Fibroblast of lung (primary cell): Measurements from ENCODE around the gene TAC3. TPM values are rescaled to one million over a fixed set of nuclear protein-coding genes. Genes with fewer than 3 reads are reported as not detected.

Source experiments
- DNase-seq, 2 donors: peaks; one replicate each; pipeline versions ENCODE4 v3.0.0 to v3.0.0-alpha.2; 2010; ENCODE audit warnings: low read depth in 2 of 2
- H2AFZ ChIP-seq: 2 replicates; pipeline ENCODE4 v1.5.1; 2012; ENCODE audit warnings: low read length, control low read depth, inconsistent platforms
- H3K27ac ChIP-seq: 2 replicates; pipeline ENCODE4 v1.5.1; 2011; ENCODE audit warnings: low read length, control low read depth; ENCODE audit not compliant: insufficient read depth
- H3K27me3 ChIP-seq: 2 replicates; pipeline ENCODE4 v1.5.1; 2011; ENCODE audit warnings: mild to moderate bottlenecking, low read length; ENCODE audit not compliant: control insufficient read depth, insufficient read depth
- H3K36me3 ChIP-seq: 2 replicates; pipeline ENCODE4 v1.5.1; 2011; ENCODE audit warnings: low read length; ENCODE audit not compliant: control insufficient read depth, insufficient read depth
- H3K4me1 ChIP-seq: 2 replicates; pipeline ENCODE4 v1.5.1; 2011; ENCODE audit warnings: low read length; ENCODE audit not compliant: control insufficient read depth, insufficient read depth; ENCODE audit errors: extremely low read depth
- H3K4me2 ChIP-seq: 2 replicates; pipeline ENCODE4 v1.5.1; 2011; ENCODE audit warnings: low read length, control low read depth; ENCODE audit not compliant: insufficient read depth; ENCODE audit errors: extremely low read depth
- H3K4me3 ChIP-seq, 4 experiments: fragments of 200-600 bp in 1 of 4; sonication (generic) in 1 of 4; replicated peaks in 1 of 4; 2 replicates each; pipeline ENCODE4 v1.5.1; 2011 to 2016; ENCODE audit warnings: low read length in 4 of 4, low read depth in 3 of 4, mild to moderate bottlenecking in 3 of 4, control low read depth in 2 of 4, inconsistent platforms in 1 of 4, mixed read lengths in 1 of 4; ENCODE audit not compliant: insufficient read depth in 1 of 4; ENCODE audit errors: control extremely low read depth in 1 of 4
- H3K79me2 ChIP-seq: 2 replicates; pipeline ENCODE4 v1.5.1; 2012; ENCODE audit warnings: mild to moderate bottlenecking, low read length, inconsistent platforms; ENCODE audit not compliant: control insufficient read depth, insufficient read depth
- H3K9ac ChIP-seq: 2 replicates; pipeline ENCODE4 v1.5.1; 2011; ENCODE audit warnings: mild to moderate bottlenecking, low read length, control low read depth; ENCODE audit not compliant: insufficient read depth
- H3K9me3 ChIP-seq: 2 replicates; pipeline ENCODE4 v1.5.1; 2012; ENCODE audit warnings: low read depth, low read length; ENCODE audit not compliant: control insufficient read depth, insufficient read depth
- H4K20me1 ChIP-seq: 2 replicates; pipeline ENCODE4 v1.5.1; 2011; ENCODE audit warnings: low read length; ENCODE audit not compliant: control insufficient read depth, insufficient read depth; ENCODE audit errors: extremely low read depth
- EZH2 ChIP-seq: IDR thresholded peaks from 2 replicates; pipeline ENCODE4 v1.5.1; 2012; ENCODE audit warnings: low read length, control low read depth, mild to moderate bottlenecking; ENCODE audit errors: missing control alignments
- polyA plus RNA-seq, 2 donors: library from polyadenylated mRNA; depleted of rRNA in 1 of 2; stranded (reverse) in 1 of 2; unstranded in 1 of 2; fragments of >200 nt; gene quantifications; 2 replicates each; pipeline ENCODE4 v1.2.1, GENCODE V29; 2011 to 2012; ENCODE audit warnings: missing spikeins in 1 of 2
- total RNA-seq: library from RNA; depleted of rRNA; stranded (reverse); fragments of >200 nt; gene quantifications from 2 replicates; pipeline ENCODE4 v1.2.1, GENCODE V29; 2014
- TF ChIP-seq, protein P1 (sequence below), 2 donors: IDR thresholded peaks in 1 of 2; conservative IDR thresholded peaks in 1 of 2; 1 replicate in 1 of 2; 2 replicates in 1 of 2; pipeline ENCODE4 v1.5.1; 2011 to 2012; ENCODE audit warnings: low read length in 2 of 2, control low read depth in 1 of 2, inconsistent platforms in 1 of 2, low read depth in 1 of 2, mild to moderate bottlenecking in 1 of 2

Gene TAC3
- total and polyA plus RNA-seq, 2 donors (not counting 1 experiment from before 2014, with no cell fraction given): 0.17 to 0.36 TPM

DNA sequence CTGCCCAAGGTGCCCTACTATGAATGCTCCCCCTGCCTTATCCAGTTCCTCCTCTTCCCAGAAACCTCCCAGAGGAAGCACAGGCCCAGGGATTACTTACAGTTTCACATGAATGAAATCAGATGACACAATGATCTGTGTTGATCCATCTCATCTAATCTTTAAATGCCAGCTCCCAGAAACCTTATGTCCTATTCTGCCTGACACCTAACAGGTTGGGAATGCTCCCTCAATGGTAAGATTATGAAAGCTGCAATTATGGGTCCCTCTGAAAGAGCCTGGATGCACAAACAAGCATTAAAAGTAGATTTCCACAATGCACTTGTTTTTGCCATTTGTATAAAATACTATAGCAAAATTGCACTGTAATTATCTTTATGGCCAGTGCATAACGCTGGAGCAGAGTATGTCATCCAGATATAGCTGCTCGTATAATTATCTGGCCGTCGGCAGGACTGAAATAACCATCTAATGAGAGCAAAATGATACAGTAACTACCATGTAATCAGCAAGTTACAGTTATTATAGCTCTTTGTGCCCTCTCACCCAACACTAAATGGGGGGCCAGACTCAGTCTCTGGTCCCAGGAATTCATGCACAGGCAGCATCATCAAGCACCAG is 5.6 kb downstream of the TAC3 start:
- no peak overlapping the region for H2AFZ ChIP-seq
- H3K4me2 ChIP-seq: no peak overlapping the region

GRCh38 chr12:57009949-57010626 is 6.2 kb downstream of the TAC3 start:
- TF ChIP-seq, protein P1, sequence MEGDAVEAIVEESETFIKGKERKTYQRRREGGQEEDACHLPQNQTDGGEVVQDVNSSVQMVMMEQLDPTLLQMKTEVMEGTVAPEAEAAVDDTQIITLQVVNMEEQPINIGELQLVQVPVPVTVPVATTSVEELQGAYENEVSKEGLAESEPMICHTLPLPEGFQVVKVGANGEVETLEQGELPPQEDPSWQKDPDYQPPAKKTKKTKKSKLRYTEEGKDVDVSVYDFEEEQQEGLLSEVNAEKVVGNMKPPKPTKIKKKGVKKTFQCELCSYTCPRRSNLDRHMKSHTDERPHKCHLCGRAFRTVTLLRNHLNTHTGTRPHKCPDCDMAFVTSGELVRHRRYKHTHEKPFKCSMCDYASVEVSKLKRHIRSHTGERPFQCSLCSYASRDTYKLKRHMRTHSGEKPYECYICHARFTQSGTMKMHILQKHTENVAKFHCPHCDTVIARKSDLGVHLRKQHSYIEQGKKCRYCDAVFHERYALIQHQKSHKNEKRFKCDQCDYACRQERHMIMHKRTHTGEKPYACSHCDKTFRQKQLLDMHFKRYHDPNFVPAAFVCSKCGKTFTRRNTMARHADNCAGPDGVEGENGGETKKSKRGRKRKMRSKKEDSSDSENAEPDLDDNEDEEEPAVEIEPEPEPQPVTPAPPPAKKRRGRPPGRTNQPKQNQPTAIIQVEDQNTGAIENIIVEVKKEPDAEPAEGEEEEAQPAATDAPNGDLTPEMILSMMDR (conservative IDR thresholded peaks at IDR 0.05 in 1 of 2, IDR thresholded peaks at IDR 0.05 in 1 of 2; ENCODE audit: low read depth in 1 of 2, low read length in 2 of 2): no peak
- no peak for TF ChIP-seq EZH2
- Histone ChIP-seq H3K9ac (no peak overlapping the region), H3K36me3 (no peaks in the 10 kb centered on the region), H3K4me2 (no peak overlapping the region), H4K20me1 (no peaks in the 10 kb centered on the region), H3K79me2 (peaks cover 9% of the 10 kb centered on the region), H3K4me1 (peaks cover 7% of the 10 kb centered on the region), H3K27ac (no peak overlapping the region), H2AFZ (no peak overlapping the region), H3K9me3 (no peaks in the 10 kb centered on the region), H3K27me3 (peaks cover 28% of the 10 kb centered on the region), H3K4me3 (no peak overlapping the region)
- no peak for DNase-seq

More for the DNA sequence above, 5.6 kb downstream of the TAC3 start:
- H3K9ac ChIP-seq: no peak overlapping the region
- H3K36me3 ChIP-seq: no peaks in the 10 kb centered on the region
- H3K4me3 ChIP-seq: no peak overlapping the region
- H3K27ac ChIP-seq: no peak overlapping the region
- DNase-seq: no peak
- no peaks in the 10 kb centered on the region for H4K20me1 ChIP-seq
- no peaks in the 10 kb centered on the region for H3K9me3 ChIP-seq
- peaks cover 2% of the 10 kb centered on the region for H3K79me2 ChIP-seq
- H3K4me1 ChIP-seq: peaks cover 7% of the 10 kb centered on the region
- no peak for TF ChIP-seq EZH2
- TF ChIP-seq, protein P1 (conservative IDR thresholded peaks at IDR 0.05 in 1 of 2, IDR thresholded peaks at IDR 0.05 in 1 of 2; ENCODE audit: low read depth in 1 of 2, low read length in 2 of 2): no peak
- peaks cover 33% of the 10 kb centered on the region for H3K27me3 ChIP-seq

DNA sequence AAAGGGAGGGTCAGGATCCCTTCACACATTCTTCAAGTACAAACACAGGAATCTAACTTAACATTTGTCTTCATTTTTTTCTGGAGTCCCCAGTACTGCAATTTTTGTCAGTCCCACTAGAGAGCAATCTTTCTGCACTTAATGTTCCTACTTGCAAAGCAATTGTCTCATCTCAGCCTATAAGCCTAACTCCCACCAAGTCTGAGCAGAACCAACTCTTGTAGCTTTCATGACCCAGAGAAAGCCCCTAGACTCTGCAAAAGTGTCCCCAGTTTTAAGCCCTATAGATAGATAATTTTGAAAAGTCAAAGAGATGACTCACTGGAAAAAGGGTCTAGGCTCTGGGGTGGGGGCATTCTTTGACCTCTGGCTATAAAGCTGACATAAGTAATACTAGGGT is 8.2 kb downstream of the TAC3 start:
- H3K36me3 ChIP-seq: peaks cover 11% of the 10 kb centered on the region
- no peak overlapping the region for H3K4me3 ChIP-seq
- peaks cover 21% of the 10 kb centered on the region for H3K79me2 ChIP-seq
- H4K20me1 ChIP-seq: no peaks in the 10 kb centered on the region
- no peak overlapping the region for H2AFZ ChIP-seq
- TF ChIP-seq EZH2: no peak
- TF ChIP-seq, protein P1 (conservative IDR thresholded peaks at IDR 0.05 in 1 of 2, IDR thresholded peaks at IDR 0.05 in 1 of 2; ENCODE audit: low read depth in 1 of 2, low read length in 2 of 2): peak; percentile 63 to 76
- no peak overlapping the region for H3K4me2 ChIP-seq
- H3K27me3 ChIP-seq: peaks cover 11% of the 10 kb centered on the region
- no peak overlapping the region for H3K9ac ChIP-seq
- no peak overlapping the region for H3K27ac ChIP-seq
- H3K9me3 ChIP-seq: no peaks in the 10 kb centered on the region
- DNase-seq: peak; percentile 54 to 84
- H3K4me1 ChIP-seq: peaks cover 7% of the 10 kb centered on the region
